AG04449 (cell line): ENCODE results near the gene NAALADL2.

Experiments
- CTCF ChIA-PET: fragments of 350-600 bp; formaldehyde crosslinking; extraction: SDS; loops from one replicate; lab custom pipeline; 2021; ENCODE audit warnings: antibody characterized with exemption; lab: Yijun Ruan, JAX
- POLR2A ChIA-PET: fragments of 400-600, 350-600 bp; formaldehyde crosslinking; extraction: SDS; loops from one replicate; lab custom pipeline; 2020; ENCODE audit warnings: antibody characterized with exemption, inconsistent platforms; lab: Yijun Ruan, JAX
- DNase-seq: peaks from one replicate; pipeline ENCODE4 v3.0.0-alpha.2; 2010; ENCODE audit warnings: low read depth, low spot score
- H3K4me3 ChIP-seq: 2 replicates; pipeline ENCODE4 v1.5.1; 2011; ENCODE audit warnings: low read depth, mild to moderate bottlenecking, control low read depth, low read length
- TF ChIP-seq, protein P1 (sequence below): IDR thresholded peaks from one replicate; pipeline ENCODE4 v1.5.1; 2011; ENCODE audit warnings: mild to moderate bottlenecking, moderate library complexity, low read length, control low read depth, inconsistent platforms; ENCODE audit not compliant: insufficient read depth; ENCODE audit errors: missing control alignments

Gene NAALADL2

DNA sequence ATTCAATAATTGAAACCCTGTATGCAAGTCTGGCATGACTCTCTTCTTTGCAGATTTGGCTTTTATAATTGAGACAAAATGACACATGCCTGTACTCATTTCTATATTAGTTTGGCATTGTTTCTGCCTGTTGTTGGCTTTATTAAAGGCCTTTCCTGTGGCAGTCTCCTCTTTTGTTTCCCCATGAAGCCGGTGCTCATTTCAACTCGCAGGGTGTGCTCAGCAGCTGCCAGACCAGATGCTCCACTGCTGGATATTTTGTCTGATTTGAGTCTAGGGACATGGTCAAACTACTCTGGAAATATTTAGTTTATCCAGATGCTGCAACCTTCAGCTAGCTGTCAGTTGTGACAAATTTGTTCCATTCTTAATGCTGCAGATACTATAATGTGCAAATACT lies 445.3 kb downstream of the NAALADL2 start:
- ChIA-PET CTCF (interaction anchor here (1.8 kb wide), 1 partner anchor 13 kb away, joined by 4 read pairs; no protein-coding TSS in a partner anchor), POLR2A (no interaction called here)
- DNase-seq, result no peak
- no peak overlapping the region for H3K4me3 ChIP-seq
- TF ChIP-seq, protein P1, sequence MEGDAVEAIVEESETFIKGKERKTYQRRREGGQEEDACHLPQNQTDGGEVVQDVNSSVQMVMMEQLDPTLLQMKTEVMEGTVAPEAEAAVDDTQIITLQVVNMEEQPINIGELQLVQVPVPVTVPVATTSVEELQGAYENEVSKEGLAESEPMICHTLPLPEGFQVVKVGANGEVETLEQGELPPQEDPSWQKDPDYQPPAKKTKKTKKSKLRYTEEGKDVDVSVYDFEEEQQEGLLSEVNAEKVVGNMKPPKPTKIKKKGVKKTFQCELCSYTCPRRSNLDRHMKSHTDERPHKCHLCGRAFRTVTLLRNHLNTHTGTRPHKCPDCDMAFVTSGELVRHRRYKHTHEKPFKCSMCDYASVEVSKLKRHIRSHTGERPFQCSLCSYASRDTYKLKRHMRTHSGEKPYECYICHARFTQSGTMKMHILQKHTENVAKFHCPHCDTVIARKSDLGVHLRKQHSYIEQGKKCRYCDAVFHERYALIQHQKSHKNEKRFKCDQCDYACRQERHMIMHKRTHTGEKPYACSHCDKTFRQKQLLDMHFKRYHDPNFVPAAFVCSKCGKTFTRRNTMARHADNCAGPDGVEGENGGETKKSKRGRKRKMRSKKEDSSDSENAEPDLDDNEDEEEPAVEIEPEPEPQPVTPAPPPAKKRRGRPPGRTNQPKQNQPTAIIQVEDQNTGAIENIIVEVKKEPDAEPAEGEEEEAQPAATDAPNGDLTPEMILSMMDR, result no peak

DNA sequence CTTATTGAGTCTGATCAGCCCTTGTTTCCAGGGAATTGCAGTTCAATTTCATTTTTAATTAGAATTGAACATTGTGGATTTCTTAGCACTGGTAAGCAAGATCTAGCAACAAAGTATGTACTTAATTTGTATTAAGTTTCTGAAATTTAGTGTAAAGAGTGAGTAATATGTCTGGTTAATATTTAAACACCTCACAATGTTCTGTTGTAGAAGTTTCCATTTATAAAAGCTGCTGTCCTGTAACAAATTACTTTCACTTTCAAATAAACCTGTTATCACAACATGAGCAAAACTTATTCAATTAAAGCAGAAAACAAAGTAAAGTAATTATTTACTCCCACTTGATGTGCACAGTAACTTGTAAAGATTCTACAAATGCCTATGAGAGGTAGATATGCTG lies 448.5 kb downstream of the NAALADL2 start:
- TF ChIP-seq, protein P1, result no peak
- POLR2A ChIA-PET, result no interaction called here
- no peak for DNase-seq
- no peak overlapping the region for H3K4me3 ChIP-seq
- CTCF ChIA-PET, result interaction anchor here (0.6 to 1.4 kb wide), 2 partner anchors 9 to 13 kb away, joined by 3 to 6 read pairs; no protein-coding TSS in a partner anchor

DNA sequence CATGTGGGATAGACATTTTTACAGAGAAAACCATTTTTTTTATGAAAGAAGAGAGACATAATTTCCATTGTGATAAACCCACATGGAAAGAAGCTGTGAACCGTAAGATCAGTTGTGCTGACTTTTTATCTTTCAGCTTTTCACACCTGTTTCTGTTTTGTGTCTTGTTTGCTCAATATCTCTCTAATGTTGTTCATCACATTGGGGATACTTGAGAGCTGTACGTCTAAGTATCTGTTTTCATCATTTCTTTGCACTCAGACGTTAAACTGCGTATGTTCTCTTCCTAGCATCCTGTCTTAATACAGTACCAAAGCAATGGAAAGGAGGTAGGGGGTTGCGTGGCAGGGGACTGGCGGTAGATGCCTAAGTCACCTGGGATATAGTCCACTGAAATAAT lies 449.0 kb downstream of the NAALADL2 start:
- ChIA-PET POLR2A (no interaction called here), CTCF (interaction anchor here (0.6 to 1.4 kb wide), 2 partner anchors 8 to 14 kb away, joined by 3 to 6 read pairs; no protein-coding TSS in a partner anchor)
- no peak overlapping the region for H3K4me3 ChIP-seq
- TF ChIP-seq, protein P1, result no peak
- DNase-seq, result no peak

DNA sequence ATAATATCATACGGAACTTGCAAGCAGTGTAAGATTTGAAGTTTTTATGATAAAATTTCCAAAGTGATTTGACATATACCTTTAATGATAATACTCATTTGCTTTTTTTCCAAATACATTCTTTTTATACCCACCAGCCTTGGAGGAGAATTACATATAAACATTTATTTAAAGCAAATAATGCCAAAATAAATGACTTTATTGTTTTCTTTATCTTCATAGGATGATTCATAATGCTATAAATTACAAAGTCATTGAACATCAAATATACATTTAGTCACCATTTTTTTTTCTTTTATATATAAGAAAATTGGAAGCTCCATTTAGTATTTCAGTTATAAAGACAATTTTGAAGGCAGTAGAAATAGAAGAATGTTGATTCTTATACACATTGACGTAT lies 450.9 kb downstream of the NAALADL2 start:
- H3K4me3 ChIP-seq, result no peak overlapping the region
- TF ChIP-seq, protein P1, result no peak
- no peak for DNase-seq
- ChIA-PET CTCF (no interaction called here), POLR2A (no interaction called here)

DNA sequence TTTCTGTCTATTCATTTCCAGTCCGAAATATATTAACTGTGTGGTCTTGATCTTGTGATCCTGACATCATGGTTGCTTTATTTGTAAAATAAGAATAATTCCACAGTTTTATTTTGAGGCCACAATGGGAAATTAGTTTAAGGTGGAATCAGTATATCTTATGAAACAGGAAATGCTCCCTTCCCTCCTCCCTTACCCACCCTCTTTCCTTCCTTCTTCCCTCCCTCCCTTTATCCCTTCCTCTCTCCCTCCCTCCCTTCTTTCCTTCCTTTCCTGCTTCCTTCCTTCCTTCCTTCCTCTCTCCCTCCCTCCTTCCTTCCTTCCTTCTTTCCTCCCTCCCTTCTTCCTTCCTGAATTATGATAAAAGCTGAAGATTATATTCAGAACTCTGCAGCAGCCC lies 452.3 kb downstream of the NAALADL2 start:
- TF ChIP-seq, protein P1, result no peak
- no peak overlapping the region for H3K4me3 ChIP-seq
- CTCF ChIA-PET, result no interaction called here
- POLR2A ChIA-PET, result no interaction called here
- no peak for DNase-seq

DNA sequence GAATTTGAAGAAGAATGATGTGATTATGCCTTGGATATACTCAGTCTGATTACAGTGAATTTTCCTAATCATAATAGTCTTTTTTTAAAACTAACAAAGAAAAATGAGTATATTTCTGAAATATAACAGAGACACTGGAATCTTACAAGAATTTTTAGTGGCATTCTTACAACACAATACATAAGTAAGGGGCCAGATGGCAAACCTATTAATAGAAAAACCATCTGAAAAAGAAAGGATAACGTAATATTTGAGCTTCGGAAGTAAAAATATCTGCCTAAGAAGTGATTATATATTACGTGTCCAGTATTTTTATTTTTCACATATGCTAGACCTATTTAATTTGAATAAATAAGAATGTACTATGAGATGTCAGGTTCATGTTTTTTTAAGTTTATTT lies 452.8 kb downstream of the NAALADL2 start:
- H3K4me3 ChIP-seq, result no peak overlapping the region
- no peak for DNase-seq
- ChIA-PET POLR2A (no interaction called here), CTCF (no interaction called here)
- TF ChIP-seq, protein P1, result no peak
